HCT116 (cell line): ENCODE measurements around the gene NDC1. TPM values are rescaled to one million over a fixed set of nuclear protein-coding genes. Genes with fewer than 3 reads are reported as not detected.

ENCODE experiments used
- ATAC-seq: fragments of 200-7000 bp; cut with Tn5 transposase; 2 replicates; pipeline ENCODE4 v1.9.1; 2020; ENCODE audit warnings: mild to moderate bottlenecking, moderate library complexity
- BruUV-seq: library from RNA; stranded (reverse); fragments of 400-500 nt; replicated peaks from 2 replicates; lab custom pipeline; 2021; lab: Mats Ljungman, UMichigan
- CTCF ChIA-PET: fragments of 300-600 bp; sonication (Branson Sonifier 250); formaldehyde crosslinking; loops from one replicate; lab custom pipeline; 2021; ENCODE audit warnings: antibody characterized with exemption; lab: Charles Lee
- POLR2A ChIA-PET: fragments of 300-600, 350-600 bp; sonication (Branson Sonifier 250); formaldehyde crosslinking; loops from one replicate; lab custom pipeline; 2021; ENCODE audit warnings: antibody characterized with exemption; lab: Charles Lee
- RAD21 ChIA-PET, 2 experiments: fragments of 300-600 bp; sonication (Branson Sonifier 250); formaldehyde crosslinking; loops; one replicate each; lab custom pipeline; 2023; ENCODE audit warnings: low total read pairs in 2 of 2; ENCODE audit not compliant: uncharacterized antibody in 2 of 2, unreplicated experiment in 2 of 2, low non-redundant PET in 1 of 2; lab: Charles Lee
- DNase-seq: peaks from one replicate; pipeline ENCODE4 v3.0.0-alpha.2; 2010; ENCODE audit warnings: low read depth, low spot score
- H2AFZ ChIP-seq: fragments of 200-600 bp; shearing (Covaris generic), sonication (generic); 2 replicates; pipeline ENCODE4 v1.6.1; 2017; ENCODE audit warnings: low read depth, mixed run types, mixed read lengths, antibody characterized with exemption, low read length; ENCODE audit not compliant: poor library complexity, severe bottlenecking
- H3K27ac ChIP-seq: 2 replicates; pipeline ENCODE4 v1.5.1; 2012; ENCODE audit warnings: low read depth, low read length
- H3K27me3 ChIP-seq: fragments of 200-600 bp; sonication (generic); 2 replicates; pipeline ENCODE4 v1.6.1; 2016; ENCODE audit warnings: mixed run types, low read length, mixed read lengths; ENCODE audit not compliant: insufficient read depth
- H3K36me3 ChIP-seq, 2 experiments: fragments of 200-500 bp in 1 of 2; fragments of 200-600 bp in 1 of 2; sonication (Bioruptor generic) in 1 of 2; sonication (generic) in 1 of 2; 2 replicates each; pipeline versions ENCODE4 v1.5.1 to v1.6.1; 2014 to 2016; ENCODE audit warnings: low read length in 2 of 2, inconsistent platforms in 1 of 2, mixed read lengths in 1 of 2, mixed run types in 1 of 2; ENCODE audit not compliant: insufficient read depth in 2 of 2, control insufficient read depth in 1 of 2
- H3K4me1 ChIP-seq, 2 experiments: fragments of 200-600 bp in 1 of 2; sonication (generic) in 1 of 2; 2 replicates each; pipeline versions ENCODE4 v1.5.1 to v1.6.1; 2012 to 2017; ENCODE audit warnings: low read length in 2 of 2, inconsistent platforms in 1 of 2, mild to moderate bottlenecking in 1 of 2, mixed read lengths in 1 of 2, mixed run types in 1 of 2, moderate library complexity in 1 of 2; ENCODE audit not compliant: insufficient read depth in 2 of 2, control insufficient read depth in 1 of 2
- H3K4me2 ChIP-seq: fragments of 200-600 bp; sonication (generic); 2 replicates; pipeline ENCODE4 v1.6.1; 2017; ENCODE audit warnings: mixed run types, low read length, mixed read lengths
- H3K4me3 ChIP-seq, 2 experiments: fragments of 200-600 bp in 1 of 2; sonication (generic) in 1 of 2; replicated peaks in 1 of 2; 2 replicates each; pipeline ENCODE4 v1.5.1; 2011 to 2016; ENCODE audit warnings: low read length in 2 of 2, control low read depth in 1 of 2, low read depth in 1 of 2, mild to moderate bottlenecking in 1 of 2, mixed read lengths in 1 of 2, mixed run types in 1 of 2
- H3K79me2 ChIP-seq: fragments of 200-600 bp; sonication (generic); 2 replicates; pipeline ENCODE4 v1.6.1; 2017; ENCODE audit warnings: mild to moderate bottlenecking, mixed run types, low read length, moderate library complexity, mixed read lengths; ENCODE audit not compliant: insufficient read depth
- H3K9ac ChIP-seq: fragments of 200-600 bp; sonication (generic); 2 replicates; pipeline ENCODE4 v1.6.1; 2016; ENCODE audit warnings: low read length, mixed read lengths
- H3K9me2 ChIP-seq: fragments of 200-600 bp; sonication (generic), shearing (Covaris generic); 2 replicates; pipeline ENCODE4 v1.6.1; 2017; ENCODE audit warnings: mixed run types, mild to moderate bottlenecking, moderate library complexity; ENCODE audit not compliant: insufficient read depth
- H3K9me3 ChIP-seq, 2 experiments: fragments of 200-500 bp in 1 of 2; fragments of 200-600 bp in 1 of 2; sonication (Bioruptor generic) in 1 of 2; sonication (generic) in 1 of 2; 2 replicates each; pipeline ENCODE4 v1.6.1; 2014 to 2017; ENCODE audit warnings: low read length in 2 of 2, mixed read lengths in 2 of 2, inconsistent platforms in 1 of 2, low read depth in 1 of 2, mild to moderate bottlenecking in 1 of 2, mixed run types in 1 of 2, moderate library complexity in 1 of 2; ENCODE audit not compliant: control insufficient read depth in 1 of 2, insufficient read depth in 1 of 2
- H4K20me1 ChIP-seq: fragments of 200-600 bp; sonication (generic), shearing (Covaris generic); 2 replicates; pipeline ENCODE4 v1.6.1; 2017; ENCODE audit warnings: mixed run types, mild to moderate bottlenecking, moderate library complexity; ENCODE audit not compliant: insufficient read depth
- EGR1 ChIP-seq: IDR thresholded peaks from 2 replicates; pipeline ENCODE4 v1.6.1; 2012; ENCODE audit warnings: low read depth
- EZH2 ChIP-seq: fragments of 200-600 bp; sonication (generic); IDR thresholded peaks from 2 replicates; pipeline ENCODE4 v1.6.1; 2017; ENCODE audit warnings: antibody characterized with exemption, mixed run types
- FOSL1 ChIP-seq: IDR thresholded peaks from 2 replicates; pipeline ENCODE4 v1.6.1; 2012; ENCODE audit warnings: low read depth
- JUND ChIP-seq: IDR thresholded peaks from 2 replicates; pipeline ENCODE4 v1.6.1; 2012
- RAD21 ChIP-seq: IDR thresholded peaks from 2 replicates; pipeline ENCODE4 v1.6.1; 2012; ENCODE audit warnings: low read depth, mild to moderate bottlenecking
- SIN3A ChIP-seq: IDR thresholded peaks from 2 replicates; pipeline ENCODE4 v1.6.1; 2012; ENCODE audit warnings: low read depth
- SP1 ChIP-seq: IDR thresholded peaks from 2 replicates; pipeline ENCODE4 v1.6.1; 2012; ENCODE audit warnings: low read depth
- SRF ChIP-seq: IDR thresholded peaks from 2 replicates; pipeline ENCODE4 v1.6.1; 2012; ENCODE audit warnings: low read depth
- TCF7L2 ChIP-seq: IDR thresholded peaks from 2 replicates; pipeline ENCODE4 v1.7.0; 2011; ENCODE audit warnings: borderline replicate concordance, inconsistent platforms; ENCODE audit not compliant: insufficient read depth, insufficient read length; ENCODE audit errors: extremely low read depth
- ZNF274 ChIP-seq: fragments of 200-500 bp; sonication (Bioruptor generic); IDR thresholded peaks from 2 replicates; pipeline ENCODE4 v1.6.1; 2014; ENCODE audit warnings: mild to moderate bottlenecking, low read depth, low read length, inconsistent platforms
- intact Hi-C: fragments of 100-400 bp; cut with micrococcal nuclease; formaldehyde crosslinking; loops from 2 replicates; pipeline ENCODE4 v1.10.0; 2022
- total RNA-seq: library from RNA; stranded (reverse); gene quantifications from one replicate; pipeline ENCODE4 v1.2.1, GENCODE V29; 2021; ENCODE audit not compliant: unreplicated experiment
- TF ChIP-seq, protein P1 (sequence below): IDR thresholded peaks from 2 replicates; pipeline ENCODE4 v1.6.1; 2012; ENCODE audit warnings: low read depth
- TF ChIP-seq, protein P2 (sequence below), 3 experiments: fragments of 200-600 bp in 1 of 3; sonication (generic) in 1 of 3; IDR thresholded peaks in 2 of 3; conservative IDR thresholded peaks in 1 of 3; 2 replicates each; pipeline ENCODE4 v1.5.1; 2012 to 2017; ENCODE audit warnings: low read depth in 2 of 3, low read length in 2 of 3, antibody characterized with exemption in 1 of 3, borderline replicate concordance in 1 of 3, control low read depth in 1 of 3, mild to moderate bottlenecking in 1 of 3, mixed read lengths in 1 of 3, mixed run types in 1 of 3, moderate library complexity in 1 of 3; ENCODE audit not compliant: insufficient read depth in 1 of 3
- TF ChIP-seq, protein P3 (sequence below): IDR thresholded peaks from 2 replicates; pipeline ENCODE4 v1.6.1; 2011; ENCODE audit warnings: mild to moderate bottlenecking, low read length, moderate library complexity; ENCODE audit not compliant: insufficient replicate concordance; ENCODE audit errors: extremely low read depth

NDC1 gene
- total RNA-seq, 1 experiment from 2014 or later, result 54.7 TPM

DNA sequence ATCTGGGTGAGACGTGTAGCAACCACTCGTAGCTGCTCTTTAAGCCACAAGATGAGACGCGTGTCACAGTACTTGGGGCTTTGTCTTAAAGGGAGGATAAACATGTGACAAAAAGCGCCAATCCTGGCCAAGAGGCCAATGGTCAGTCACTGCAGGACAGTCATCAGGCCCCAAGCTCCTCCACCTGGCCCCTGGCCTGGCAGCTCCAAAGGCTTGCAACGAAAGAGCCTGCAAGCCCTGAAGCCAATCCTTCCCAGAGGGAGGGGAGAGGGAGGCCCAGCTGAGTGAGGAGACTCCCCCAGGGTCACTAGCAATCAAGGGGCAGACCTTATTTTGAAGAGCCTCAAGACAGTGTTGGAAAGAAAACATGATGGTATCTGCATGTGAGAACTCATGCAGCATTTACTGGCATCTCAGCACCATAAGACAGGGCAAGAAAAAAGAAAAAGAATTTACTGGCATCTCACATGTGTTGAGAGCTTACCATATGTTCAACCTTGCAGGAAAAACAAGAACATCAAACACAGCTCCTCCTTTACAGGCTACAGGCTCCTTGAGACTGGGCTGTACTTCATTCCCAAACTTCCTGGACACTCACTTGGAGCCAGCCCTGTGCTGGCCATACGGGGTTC is 110.5 kb downstream of the NDC1 start:
- H3K9me2 ChIP-seq, result no peaks in the 10 kb centered on the region
- POLR2A ChIA-PET, result no interaction called here
- ATAC-seq, result no peak
- no peak overlapping the region for H3K27ac ChIP-seq
- no peaks in the 10 kb centered on the region for H3K4me1 ChIP-seq
- TF ChIP-seq EGR1 (no peak), SIN3A (no peak), JUND (no peak), RAD21 (no peak), TCF7L2 (no peak), SRF (no peak), EZH2 (no peak), ZNF274 (no peak), FOSL1 (no peak), SP1 (no peak)
- TF ChIP-seq, protein P1, sequence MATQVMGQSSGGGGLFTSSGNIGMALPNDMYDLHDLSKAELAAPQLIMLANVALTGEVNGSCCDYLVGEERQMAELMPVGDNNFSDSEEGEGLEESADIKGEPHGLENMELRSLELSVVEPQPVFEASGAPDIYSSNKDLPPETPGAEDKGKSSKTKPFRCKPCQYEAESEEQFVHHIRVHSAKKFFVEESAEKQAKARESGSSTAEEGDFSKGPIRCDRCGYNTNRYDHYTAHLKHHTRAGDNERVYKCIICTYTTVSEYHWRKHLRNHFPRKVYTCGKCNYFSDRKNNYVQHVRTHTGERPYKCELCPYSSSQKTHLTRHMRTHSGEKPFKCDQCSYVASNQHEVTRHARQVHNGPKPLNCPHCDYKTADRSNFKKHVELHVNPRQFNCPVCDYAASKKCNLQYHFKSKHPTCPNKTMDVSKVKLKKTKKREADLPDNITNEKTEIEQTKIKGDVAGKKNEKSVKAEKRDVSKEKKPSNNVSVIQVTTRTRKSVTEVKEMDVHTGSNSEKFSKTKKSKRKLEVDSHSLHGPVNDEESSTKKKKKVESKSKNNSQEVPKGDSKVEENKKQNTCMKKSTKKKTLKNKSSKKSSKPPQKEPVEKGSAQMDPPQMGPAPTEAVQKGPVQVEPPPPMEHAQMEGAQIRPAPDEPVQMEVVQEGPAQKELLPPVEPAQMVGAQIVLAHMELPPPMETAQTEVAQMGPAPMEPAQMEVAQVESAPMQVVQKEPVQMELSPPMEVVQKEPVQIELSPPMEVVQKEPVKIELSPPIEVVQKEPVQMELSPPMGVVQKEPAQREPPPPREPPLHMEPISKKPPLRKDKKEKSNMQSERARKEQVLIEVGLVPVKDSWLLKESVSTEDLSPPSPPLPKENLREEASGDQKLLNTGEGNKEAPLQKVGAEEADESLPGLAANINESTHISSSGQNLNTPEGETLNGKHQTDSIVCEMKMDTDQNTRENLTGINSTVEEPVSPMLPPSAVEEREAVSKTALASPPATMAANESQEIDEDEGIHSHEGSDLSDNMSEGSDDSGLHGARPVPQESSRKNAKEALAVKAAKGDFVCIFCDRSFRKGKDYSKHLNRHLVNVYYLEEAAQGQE, result no peak
- TF ChIP-seq, protein P2, sequence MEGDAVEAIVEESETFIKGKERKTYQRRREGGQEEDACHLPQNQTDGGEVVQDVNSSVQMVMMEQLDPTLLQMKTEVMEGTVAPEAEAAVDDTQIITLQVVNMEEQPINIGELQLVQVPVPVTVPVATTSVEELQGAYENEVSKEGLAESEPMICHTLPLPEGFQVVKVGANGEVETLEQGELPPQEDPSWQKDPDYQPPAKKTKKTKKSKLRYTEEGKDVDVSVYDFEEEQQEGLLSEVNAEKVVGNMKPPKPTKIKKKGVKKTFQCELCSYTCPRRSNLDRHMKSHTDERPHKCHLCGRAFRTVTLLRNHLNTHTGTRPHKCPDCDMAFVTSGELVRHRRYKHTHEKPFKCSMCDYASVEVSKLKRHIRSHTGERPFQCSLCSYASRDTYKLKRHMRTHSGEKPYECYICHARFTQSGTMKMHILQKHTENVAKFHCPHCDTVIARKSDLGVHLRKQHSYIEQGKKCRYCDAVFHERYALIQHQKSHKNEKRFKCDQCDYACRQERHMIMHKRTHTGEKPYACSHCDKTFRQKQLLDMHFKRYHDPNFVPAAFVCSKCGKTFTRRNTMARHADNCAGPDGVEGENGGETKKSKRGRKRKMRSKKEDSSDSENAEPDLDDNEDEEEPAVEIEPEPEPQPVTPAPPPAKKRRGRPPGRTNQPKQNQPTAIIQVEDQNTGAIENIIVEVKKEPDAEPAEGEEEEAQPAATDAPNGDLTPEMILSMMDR (IDR thresholded peaks at IDR 0.05 in 2 of 3, conservative IDR thresholded peaks at IDR 0.05 in 1 of 3; ENCODE audit: borderline replicate concordance in 1 of 3, insufficient read depth in 1 of 3, low read depth in 2 of 3, low read length in 2 of 3), result no peak
- TF ChIP-seq, protein P3, sequence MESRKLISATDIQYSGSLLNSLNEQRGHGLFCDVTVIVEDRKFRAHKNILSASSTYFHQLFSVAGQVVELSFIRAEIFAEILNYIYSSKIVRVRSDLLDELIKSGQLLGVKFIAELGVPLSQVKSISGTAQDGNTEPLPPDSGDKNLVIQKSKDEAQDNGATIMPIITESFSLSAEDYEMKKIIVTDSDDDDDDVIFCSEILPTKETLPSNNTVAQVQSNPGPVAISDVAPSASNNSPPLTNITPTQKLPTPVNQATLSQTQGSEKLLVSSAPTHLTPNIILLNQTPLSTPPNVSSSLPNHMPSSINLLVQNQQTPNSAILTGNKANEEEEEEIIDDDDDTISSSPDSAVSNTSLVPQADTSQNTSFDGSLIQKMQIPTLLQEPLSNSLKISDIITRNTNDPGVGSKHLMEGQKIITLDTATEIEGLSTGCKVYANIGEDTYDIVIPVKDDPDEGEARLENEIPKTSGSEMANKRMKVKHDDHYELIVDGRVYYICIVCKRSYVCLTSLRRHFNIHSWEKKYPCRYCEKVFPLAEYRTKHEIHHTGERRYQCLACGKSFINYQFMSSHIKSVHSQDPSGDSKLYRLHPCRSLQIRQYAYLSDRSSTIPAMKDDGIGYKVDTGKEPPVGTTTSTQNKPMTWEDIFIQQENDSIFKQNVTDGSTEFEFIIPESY, result no peak
- TF ChIP-seq, all 23 proteins: peak for 0
- Histone ChIP-seq H2AFZ (no peak overlapping the region), H3K27me3 (no peaks in the 10 kb centered on the region; the same call in 1 of the 2 replicates), H3K9ac (no peak overlapping the region), H3K9me3 (no peaks in the 10 kb centered on the region), H4K20me1 (no peaks in the 10 kb centered on the region), H3K4me3 (no peak overlapping the region), H3K4me2 (no peak overlapping the region), H3K79me2 (no peaks in the 10 kb centered on the region), H3K36me3 (no peaks in the 10 kb centered on the region)
- ChIA-PET RAD21 (no interaction called here), CTCF (no interaction called here)
- no TSS peak for BruUV-seq
- intact Hi-C loops, result no loop called here
- DNase-seq, result no peak
